ENCODE results near the gene CLMN.

DNA sequence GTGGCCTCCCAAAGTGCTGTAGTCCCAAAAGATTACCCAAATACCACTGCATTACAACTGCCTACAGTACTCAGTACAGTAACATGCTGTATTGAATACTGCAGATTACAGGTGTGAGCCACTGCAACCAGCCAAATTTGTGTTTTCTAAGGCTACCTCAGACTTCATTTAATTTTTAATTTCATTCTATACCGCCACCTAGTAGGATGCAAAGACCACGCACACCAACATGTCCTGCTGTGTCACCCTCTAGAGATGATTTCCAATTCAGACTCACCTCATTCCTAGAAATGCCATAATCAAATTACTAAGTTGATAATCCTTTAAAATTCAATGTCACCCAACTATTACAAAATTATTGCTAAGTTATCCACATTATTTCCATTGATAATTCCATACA, 177.5 kb downstream of the CLMN start:
- TF ChIP-seq SRF (IDR thresholded peaks at IDR 0.05; ENCODE audit: low read depth) (no peak), POLR2AphosphoS5 (IDR thresholded peaks at IDR 0.05; ENCODE audit: low read depth, low read length) (no peak), ZNF274 (IDR thresholded peaks at IDR 0.05; ENCODE audit: low read depth, low read length) (no peak), EZH2phosphoT487 (IDR thresholded peaks at IDR 0.05; ENCODE audit: borderline replicate concordance) (no peak)
- TF ChIP-seq, protein P1, sequence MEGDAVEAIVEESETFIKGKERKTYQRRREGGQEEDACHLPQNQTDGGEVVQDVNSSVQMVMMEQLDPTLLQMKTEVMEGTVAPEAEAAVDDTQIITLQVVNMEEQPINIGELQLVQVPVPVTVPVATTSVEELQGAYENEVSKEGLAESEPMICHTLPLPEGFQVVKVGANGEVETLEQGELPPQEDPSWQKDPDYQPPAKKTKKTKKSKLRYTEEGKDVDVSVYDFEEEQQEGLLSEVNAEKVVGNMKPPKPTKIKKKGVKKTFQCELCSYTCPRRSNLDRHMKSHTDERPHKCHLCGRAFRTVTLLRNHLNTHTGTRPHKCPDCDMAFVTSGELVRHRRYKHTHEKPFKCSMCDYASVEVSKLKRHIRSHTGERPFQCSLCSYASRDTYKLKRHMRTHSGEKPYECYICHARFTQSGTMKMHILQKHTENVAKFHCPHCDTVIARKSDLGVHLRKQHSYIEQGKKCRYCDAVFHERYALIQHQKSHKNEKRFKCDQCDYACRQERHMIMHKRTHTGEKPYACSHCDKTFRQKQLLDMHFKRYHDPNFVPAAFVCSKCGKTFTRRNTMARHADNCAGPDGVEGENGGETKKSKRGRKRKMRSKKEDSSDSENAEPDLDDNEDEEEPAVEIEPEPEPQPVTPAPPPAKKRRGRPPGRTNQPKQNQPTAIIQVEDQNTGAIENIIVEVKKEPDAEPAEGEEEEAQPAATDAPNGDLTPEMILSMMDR (IDR thresholded peaks at IDR 0.05 in 2 of 3, conservative IDR thresholded peaks at IDR 0.05 in 1 of 3; ENCODE audit: borderline replicate concordance in 1 of 3, insufficient read depth in 1 of 3, low read depth in 2 of 3, low read length in 2 of 3): no peak
